ENCODE measurements around the gene TMEM247.

The TMEM247 gene

GRCh38 chr2:46461011-46461674 lies 18.2 kb upstream of the TMEM247 start:
- in situ Hi-C loops (cut with MboI; ENCODE audit: low pct_unique_long_range_greater_than_20kb, low sequenced_read_pairs, unreplicated experiment), result no loop called here
- TF ChIP-seq CTCF (IDR thresholded peaks at IDR 0.05; ENCODE audit: extremely low read depth, insufficient read depth, missing control alignments), result peak; percentile 99
- peak; percentile 67 for DNase-seq (ENCODE audit: low spot score)

GRCh38 chr2:46461709-46462171 lies 17.6 kb upstream of the TMEM247 start:
- in situ Hi-C loops (cut with MboI; ENCODE audit: low pct_unique_long_range_greater_than_20kb, low sequenced_read_pairs, unreplicated experiment), result no loop called here
- TF ChIP-seq CTCF (IDR thresholded peaks at IDR 0.05; ENCODE audit: extremely low read depth, insufficient read depth, missing control alignments), result no peak
- DNase-seq (ENCODE audit: low spot score), result no peak

- DNase-seq (ENCODE audit: low spot score), result no peak
- no peak for TF ChIP-seq CTCF (IDR thresholded peaks at IDR 0.05; ENCODE audit: extremely low read depth, insufficient read depth, missing control alignments)
- in situ Hi-C loops (cut with MboI; ENCODE audit: low pct_unique_long_range_greater_than_20kb, low sequenced_read_pairs, unreplicated experiment), result no loop called here
Observed at GRCh38 chr2:46462936-46463335, 16.4 kb upstream of the TMEM247 start.

GRCh38 chr2:46469116-46469515 lies 10.2 kb upstream of the TMEM247 start:
- DNase-seq (ENCODE audit: low spot score), result no peak
- TF ChIP-seq CTCF (IDR thresholded peaks at IDR 0.05; ENCODE audit: extremely low read depth, insufficient read depth, missing control alignments), result no peak
- in situ Hi-C loops (cut with MboI; ENCODE audit: low pct_unique_long_range_greater_than_20kb, low sequenced_read_pairs, unreplicated experiment), result no loop called here

GRCh38 chr2:46469700-46470099 lies 9.7 kb upstream of the TMEM247 start:
- no peak for DNase-seq (ENCODE audit: low spot score)
- TF ChIP-seq CTCF (IDR thresholded peaks at IDR 0.05; ENCODE audit: extremely low read depth, insufficient read depth, missing control alignments), result no peak
- in situ Hi-C loops (cut with MboI; ENCODE audit: low pct_unique_long_range_greater_than_20kb, low sequenced_read_pairs, unreplicated experiment), result no loop called here

- no peak for DNase-seq (ENCODE audit: low spot score)
- TF ChIP-seq CTCF (IDR thresholded peaks at IDR 0.05; ENCODE audit: extremely low read depth, insufficient read depth, missing control alignments), result no peak
- in situ Hi-C loops (cut with MboI; ENCODE audit: low pct_unique_long_range_greater_than_20kb, low sequenced_read_pairs, unreplicated experiment), result no loop called here
Observed at GRCh38 chr2:46470114-46470628, 9.2 kb upstream of the TMEM247 start.
